ENCODE measurements around the gene KAZN. TPM values are rescaled to one million over a fixed set of nuclear protein-coding genes. Genes with fewer than 3 reads are reported as not detected.

The KAZN gene
- total and polyA plus RNA-seq, 12 donors: 1.1 to 6.5 (median 1.9) TPM

DNA sequence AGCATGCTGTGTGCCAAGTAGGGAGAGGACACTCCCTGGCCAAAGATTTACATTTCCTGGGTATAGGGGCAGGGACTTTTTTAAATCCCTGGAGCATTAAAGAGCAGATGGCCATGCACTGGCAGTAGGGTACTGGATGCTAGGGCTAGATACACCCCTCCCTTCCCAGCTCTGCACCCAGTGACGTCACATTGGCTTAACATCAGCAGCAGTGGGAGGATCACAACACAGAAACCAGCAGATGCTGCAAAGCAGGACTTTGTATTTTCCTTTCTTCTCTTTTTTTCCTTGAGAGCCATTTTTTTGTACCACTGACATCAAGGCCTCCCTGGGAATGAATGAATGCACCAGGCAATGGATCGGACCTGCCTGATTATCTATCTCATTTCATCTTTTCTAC, 243.0 kb downstream of the KAZN start:
- intact Hi-C loops (cut with DNase I): no loop called here
- H3K4me1 ChIP-seq: no peaks in the 10 kb centered on the region
- no peak overlapping the region for H3K4me3 ChIP-seq
- TF ChIP-seq, protein P1, sequence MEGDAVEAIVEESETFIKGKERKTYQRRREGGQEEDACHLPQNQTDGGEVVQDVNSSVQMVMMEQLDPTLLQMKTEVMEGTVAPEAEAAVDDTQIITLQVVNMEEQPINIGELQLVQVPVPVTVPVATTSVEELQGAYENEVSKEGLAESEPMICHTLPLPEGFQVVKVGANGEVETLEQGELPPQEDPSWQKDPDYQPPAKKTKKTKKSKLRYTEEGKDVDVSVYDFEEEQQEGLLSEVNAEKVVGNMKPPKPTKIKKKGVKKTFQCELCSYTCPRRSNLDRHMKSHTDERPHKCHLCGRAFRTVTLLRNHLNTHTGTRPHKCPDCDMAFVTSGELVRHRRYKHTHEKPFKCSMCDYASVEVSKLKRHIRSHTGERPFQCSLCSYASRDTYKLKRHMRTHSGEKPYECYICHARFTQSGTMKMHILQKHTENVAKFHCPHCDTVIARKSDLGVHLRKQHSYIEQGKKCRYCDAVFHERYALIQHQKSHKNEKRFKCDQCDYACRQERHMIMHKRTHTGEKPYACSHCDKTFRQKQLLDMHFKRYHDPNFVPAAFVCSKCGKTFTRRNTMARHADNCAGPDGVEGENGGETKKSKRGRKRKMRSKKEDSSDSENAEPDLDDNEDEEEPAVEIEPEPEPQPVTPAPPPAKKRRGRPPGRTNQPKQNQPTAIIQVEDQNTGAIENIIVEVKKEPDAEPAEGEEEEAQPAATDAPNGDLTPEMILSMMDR (IDR thresholded peaks at IDR 0.05): no peak
- DNase-seq (no peak), ATAC-seq (no peak)
- peaks cover 0 to 34% (median 16%) of the 10 kb centered on the region in 11 donors for H3K9me3 ChIP-seq
- H3K27me3 ChIP-seq: peaks cover 0 to 6% (median 0%) of the 10 kb centered on the region in 7 donors
- WGBS, 2 donors: 79 to 93% methylated on average over 2 of the region's 2 CpGs
- H3K27ac ChIP-seq: no peak overlapping the region
- H3K36me3 ChIP-seq: no peaks in the 10 kb centered on the region

DNA sequence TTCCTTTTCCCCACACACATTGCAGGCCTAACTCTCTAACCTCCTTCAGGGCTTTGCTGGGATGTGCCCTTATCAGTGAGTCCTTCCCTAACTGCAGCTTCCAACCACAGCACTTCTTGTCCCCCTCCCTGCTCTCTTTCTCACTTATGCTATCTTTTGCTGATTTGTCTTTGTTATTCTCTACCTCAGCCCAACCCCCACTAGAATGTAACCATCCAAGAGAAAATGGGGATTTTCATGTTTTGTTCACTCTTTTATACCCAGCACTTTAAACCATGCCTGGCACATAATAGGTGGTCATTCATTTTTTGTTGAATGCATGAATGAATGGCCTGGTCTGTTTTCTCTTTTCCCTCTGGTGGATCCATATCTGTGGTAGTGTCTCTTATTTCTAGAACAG, 243.5 kb downstream of the KAZN start:
- Histone ChIP-seq H3K9me3 (peaks cover 0 to 34% (median 16%) of the 10 kb centered on the region in 11 donors), H3K27me3 (peaks cover 0 to 6% (median 3%) of the 10 kb centered on the region in 7 donors), H3K4me1 (no peaks in the 10 kb centered on the region), H3K36me3 (no peaks in the 10 kb centered on the region), H3K27ac (no peak overlapping the region), H3K4me3 (no peak overlapping the region)
- TF ChIP-seq, protein P1 (IDR thresholded peaks at IDR 0.05): no peak
- DNase-seq: no peak
- intact Hi-C loops (cut with DNase I): no loop called here
- ATAC-seq: no peak

DNA sequence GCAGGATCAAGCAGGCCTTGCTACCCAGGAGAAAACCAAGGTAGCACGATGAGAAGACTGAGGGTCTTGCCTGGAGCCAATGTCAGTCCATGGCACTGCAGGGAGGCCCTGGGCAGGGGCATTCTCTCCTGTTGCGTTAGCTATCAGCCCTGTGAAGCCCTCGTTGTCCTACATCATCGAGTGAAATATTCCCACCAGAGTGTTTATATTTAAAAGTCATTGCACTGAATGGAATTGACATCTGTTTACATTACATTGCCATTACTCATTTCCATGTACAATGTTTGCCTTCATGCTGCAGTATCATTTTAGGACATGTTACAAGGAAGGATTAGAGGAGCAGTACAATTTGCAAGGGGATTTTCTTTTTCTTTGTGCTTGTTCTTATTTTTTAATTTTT, 243.9 kb downstream of the KAZN start:
- DNase-seq (no peak), ATAC-seq (no peak)
- intact Hi-C loops (cut with DNase I): no loop called here
- TF ChIP-seq, protein P1 (IDR thresholded peaks at IDR 0.05): no peak
- no peak overlapping the region for H3K4me3 ChIP-seq
- peaks cover 0 to 34% (median 16%) of the 10 kb centered on the region in 11 donors for H3K9me3 ChIP-seq
- no peaks in the 10 kb centered on the region for H3K36me3 ChIP-seq
- H3K4me1 ChIP-seq: no peaks in the 10 kb centered on the region
- WGBS, 2 donors: 75 to 88% methylated on average over 4 of the region's 4 CpGs
- H3K27me3 ChIP-seq: peaks cover 0 to 6% (median 5%) of the 10 kb centered on the region in 7 donors
- no peak overlapping the region for H3K27ac ChIP-seq

DNA sequence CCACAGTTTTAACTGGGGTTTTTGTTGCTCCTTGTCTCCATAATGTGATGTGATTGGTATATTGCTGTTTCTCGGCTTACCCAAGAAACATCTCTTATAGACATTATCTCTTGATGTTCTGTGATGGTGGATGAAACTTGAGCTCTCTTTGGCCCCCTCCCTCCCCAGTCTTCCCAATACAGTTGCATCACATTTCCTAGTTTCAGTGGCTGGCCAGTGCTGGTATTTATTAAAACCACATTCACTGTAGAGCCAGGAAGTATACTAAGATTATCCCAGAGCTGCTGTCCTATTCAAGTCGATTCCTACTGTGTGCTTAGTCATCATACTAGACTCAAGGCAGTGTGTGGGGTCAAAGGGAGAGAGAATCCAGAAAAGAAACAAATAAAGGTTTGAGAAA, 244.4 kb downstream of the KAZN start:
- Histone ChIP-seq H3K9me3 (peaks cover 0 to 34% (median 16%) of the 10 kb centered on the region in 11 donors), H3K27ac (no peak overlapping the region), H3K4me3 (no peak overlapping the region), H3K27me3 (peaks cover 0 to 9% (median 6%) of the 10 kb centered on the region in 7 donors), H3K4me1 (no peaks in the 10 kb centered on the region), H3K36me3 (no peaks in the 10 kb centered on the region)
- TF ChIP-seq, protein P1 (IDR thresholded peaks at IDR 0.05): no peak
- intact Hi-C loops (cut with DNase I): no loop called here
- DNase-seq (no peak), ATAC-seq (no peak)
- 72 to 80% methylated on average over 2 of the region's 2 CpGs for WGBS, 2 donors
